HCT116 (cell line): ENCODE data around the gene SLC8A1. TPM values are rescaled to one million over a fixed set of nuclear protein-coding genes. Genes with fewer than 3 reads are reported as not detected.

ENCODE experiments used
- ATAC-seq: fragments of 200-7000 bp; cut with Tn5 transposase; 2 replicates; pipeline ENCODE4 v1.9.1; 2020; ENCODE audit warnings: mild to moderate bottlenecking, moderate library complexity
- BruUV-seq: library from RNA; stranded (reverse); fragments of 400-500 nt; replicated peaks from 2 replicates; lab custom pipeline; 2021; lab: Mats Ljungman, UMichigan
- CTCF ChIA-PET: fragments of 300-600 bp; sonication (Branson Sonifier 250); formaldehyde crosslinking; loops from one replicate; lab custom pipeline; 2021; ENCODE audit warnings: antibody characterized with exemption; lab: Charles Lee
- POLR2A ChIA-PET: fragments of 300-600, 350-600 bp; sonication (Branson Sonifier 250); formaldehyde crosslinking; loops from one replicate; lab custom pipeline; 2021; ENCODE audit warnings: antibody characterized with exemption; lab: Charles Lee
- RAD21 ChIA-PET, 2 experiments: fragments of 300-600 bp; sonication (Branson Sonifier 250); formaldehyde crosslinking; loops; one replicate each; lab custom pipeline; 2023; ENCODE audit warnings: low total read pairs in 2 of 2; ENCODE audit not compliant: uncharacterized antibody in 2 of 2, unreplicated experiment in 2 of 2, low non-redundant PET in 1 of 2; lab: Charles Lee
- DNase-seq: peaks from one replicate; pipeline ENCODE4 v3.0.0-alpha.2; 2010; ENCODE audit warnings: low read depth, low spot score
- H2AFZ ChIP-seq: fragments of 200-600 bp; shearing (Covaris generic), sonication (generic); 2 replicates; pipeline ENCODE4 v1.6.1; 2017; ENCODE audit warnings: low read depth, mixed run types, mixed read lengths, antibody characterized with exemption, low read length; ENCODE audit not compliant: poor library complexity, severe bottlenecking
- H3K27ac ChIP-seq: 2 replicates; pipeline ENCODE4 v1.5.1; 2012; ENCODE audit warnings: low read depth, low read length
- H3K27me3 ChIP-seq: fragments of 200-600 bp; sonication (generic); 2 replicates; pipeline ENCODE4 v1.6.1; 2016; ENCODE audit warnings: mixed run types, low read length, mixed read lengths; ENCODE audit not compliant: insufficient read depth
- H3K36me3 ChIP-seq, 2 experiments: fragments of 200-500 bp in 1 of 2; fragments of 200-600 bp in 1 of 2; sonication (Bioruptor generic) in 1 of 2; sonication (generic) in 1 of 2; 2 replicates each; pipeline versions ENCODE4 v1.5.1 to v1.6.1; 2014 to 2016; ENCODE audit warnings: low read length in 2 of 2, inconsistent platforms in 1 of 2, mixed read lengths in 1 of 2, mixed run types in 1 of 2; ENCODE audit not compliant: insufficient read depth in 2 of 2, control insufficient read depth in 1 of 2
- H3K4me1 ChIP-seq, 2 experiments: fragments of 200-600 bp in 1 of 2; sonication (generic) in 1 of 2; 2 replicates each; pipeline versions ENCODE4 v1.5.1 to v1.6.1; 2012 to 2017; ENCODE audit warnings: low read length in 2 of 2, inconsistent platforms in 1 of 2, mild to moderate bottlenecking in 1 of 2, mixed read lengths in 1 of 2, mixed run types in 1 of 2, moderate library complexity in 1 of 2; ENCODE audit not compliant: insufficient read depth in 2 of 2, control insufficient read depth in 1 of 2
- H3K4me2 ChIP-seq: fragments of 200-600 bp; sonication (generic); 2 replicates; pipeline ENCODE4 v1.6.1; 2017; ENCODE audit warnings: mixed run types, low read length, mixed read lengths
- H3K4me3 ChIP-seq, 2 experiments: fragments of 200-600 bp in 1 of 2; sonication (generic) in 1 of 2; replicated peaks in 1 of 2; 2 replicates each; pipeline ENCODE4 v1.5.1; 2011 to 2016; ENCODE audit warnings: low read length in 2 of 2, control low read depth in 1 of 2, low read depth in 1 of 2, mild to moderate bottlenecking in 1 of 2, mixed read lengths in 1 of 2, mixed run types in 1 of 2
- H3K79me2 ChIP-seq: fragments of 200-600 bp; sonication (generic); 2 replicates; pipeline ENCODE4 v1.6.1; 2017; ENCODE audit warnings: mild to moderate bottlenecking, mixed run types, low read length, moderate library complexity, mixed read lengths; ENCODE audit not compliant: insufficient read depth
- H3K9ac ChIP-seq: fragments of 200-600 bp; sonication (generic); 2 replicates; pipeline ENCODE4 v1.6.1; 2016; ENCODE audit warnings: low read length, mixed read lengths
- H3K9me2 ChIP-seq: fragments of 200-600 bp; sonication (generic), shearing (Covaris generic); 2 replicates; pipeline ENCODE4 v1.6.1; 2017; ENCODE audit warnings: mixed run types, mild to moderate bottlenecking, moderate library complexity; ENCODE audit not compliant: insufficient read depth
- H3K9me3 ChIP-seq, 2 experiments: fragments of 200-500 bp in 1 of 2; fragments of 200-600 bp in 1 of 2; sonication (Bioruptor generic) in 1 of 2; sonication (generic) in 1 of 2; 2 replicates each; pipeline ENCODE4 v1.6.1; 2014 to 2017; ENCODE audit warnings: low read length in 2 of 2, mixed read lengths in 2 of 2, inconsistent platforms in 1 of 2, low read depth in 1 of 2, mild to moderate bottlenecking in 1 of 2, mixed run types in 1 of 2, moderate library complexity in 1 of 2; ENCODE audit not compliant: control insufficient read depth in 1 of 2, insufficient read depth in 1 of 2
- H4K20me1 ChIP-seq: fragments of 200-600 bp; sonication (generic), shearing (Covaris generic); 2 replicates; pipeline ENCODE4 v1.6.1; 2017; ENCODE audit warnings: mixed run types, mild to moderate bottlenecking, moderate library complexity; ENCODE audit not compliant: insufficient read depth
- ATF3 ChIP-seq: IDR thresholded peaks from 2 replicates; pipeline ENCODE4 v1.6.1; 2012
- CBX3 ChIP-seq: IDR thresholded peaks from 2 replicates; pipeline ENCODE4 v1.6.1; 2012; ENCODE audit warnings: low read depth
- CEBPB ChIP-seq: IDR thresholded peaks from 2 replicates; pipeline ENCODE4 v1.6.1; 2012; ENCODE audit warnings: low read depth
- EGR1 ChIP-seq: IDR thresholded peaks from 2 replicates; pipeline ENCODE4 v1.6.1; 2012; ENCODE audit warnings: low read depth
- ELF1 ChIP-seq: IDR thresholded peaks from 2 replicates; pipeline ENCODE4 v1.6.1; 2012; ENCODE audit warnings: low read depth, borderline replicate concordance
- EZH2 ChIP-seq: fragments of 200-600 bp; sonication (generic); IDR thresholded peaks from 2 replicates; pipeline ENCODE4 v1.6.1; 2017; ENCODE audit warnings: antibody characterized with exemption, mixed run types
- EZH2phosphoT487 ChIP-seq: fragments of 200-600 bp; IDR thresholded peaks from 2 replicates; pipeline ENCODE4 v1.6.1; 2018; ENCODE audit warnings: antibody characterized with exemption, borderline replicate concordance
- FOSL1 ChIP-seq: IDR thresholded peaks from 2 replicates; pipeline ENCODE4 v1.6.1; 2012; ENCODE audit warnings: low read depth
- JUND ChIP-seq: IDR thresholded peaks from 2 replicates; pipeline ENCODE4 v1.6.1; 2012
- POLR2A ChIP-seq: IDR thresholded peaks from 2 replicates; pipeline ENCODE4 v1.7.0; 2011; ENCODE audit warnings: borderline replicate concordance; ENCODE audit not compliant: insufficient read depth, insufficient read length; ENCODE audit errors: extremely low read depth
- RAD21 ChIP-seq: IDR thresholded peaks from 2 replicates; pipeline ENCODE4 v1.6.1; 2012; ENCODE audit warnings: low read depth, mild to moderate bottlenecking
- SIN3A ChIP-seq: IDR thresholded peaks from 2 replicates; pipeline ENCODE4 v1.6.1; 2012; ENCODE audit warnings: low read depth
- SP1 ChIP-seq: IDR thresholded peaks from 2 replicates; pipeline ENCODE4 v1.6.1; 2012; ENCODE audit warnings: low read depth
- SRF ChIP-seq: IDR thresholded peaks from 2 replicates; pipeline ENCODE4 v1.6.1; 2012; ENCODE audit warnings: low read depth
- TCF7L2 ChIP-seq: IDR thresholded peaks from 2 replicates; pipeline ENCODE4 v1.7.0; 2011; ENCODE audit warnings: borderline replicate concordance, inconsistent platforms; ENCODE audit not compliant: insufficient read depth, insufficient read length; ENCODE audit errors: extremely low read depth
- YY1 ChIP-seq: IDR thresholded peaks from 2 replicates; pipeline ENCODE4 v1.6.1; 2011; ENCODE audit warnings: low read length, low read depth, moderate library complexity, mild to moderate bottlenecking; ENCODE audit not compliant: insufficient replicate concordance; ENCODE audit errors: extremely low read depth
- ZNF274 ChIP-seq: fragments of 200-500 bp; sonication (Bioruptor generic); IDR thresholded peaks from 2 replicates; pipeline ENCODE4 v1.6.1; 2014; ENCODE audit warnings: mild to moderate bottlenecking, low read depth, low read length, inconsistent platforms
- intact Hi-C: fragments of 100-400 bp; cut with micrococcal nuclease; formaldehyde crosslinking; loops from 2 replicates; pipeline ENCODE4 v1.10.0; 2022
- total RNA-seq: library from RNA; stranded (reverse); gene quantifications from one replicate; pipeline ENCODE4 v1.2.1, GENCODE V29; 2021; ENCODE audit not compliant: unreplicated experiment
- TF ChIP-seq, protein P1 (sequence below): IDR thresholded peaks from 2 replicates; pipeline ENCODE4 v1.6.1; 2011; ENCODE audit warnings: mild to moderate bottlenecking, low read length, moderate library complexity; ENCODE audit not compliant: insufficient replicate concordance; ENCODE audit errors: extremely low read depth
- TF ChIP-seq, protein P2 (sequence below): IDR thresholded peaks from 2 replicates; pipeline ENCODE4 v1.6.1; 2012
- TF ChIP-seq, protein P3 (sequence below), 3 experiments: fragments of 200-600 bp in 1 of 3; sonication (generic) in 1 of 3; IDR thresholded peaks in 2 of 3; conservative IDR thresholded peaks in 1 of 3; 2 replicates each; pipeline ENCODE4 v1.5.1; 2012 to 2017; ENCODE audit warnings: low read depth in 2 of 3, low read length in 2 of 3, antibody characterized with exemption in 1 of 3, borderline replicate concordance in 1 of 3, control low read depth in 1 of 3, mild to moderate bottlenecking in 1 of 3, mixed read lengths in 1 of 3, mixed run types in 1 of 3, moderate library complexity in 1 of 3; ENCODE audit not compliant: insufficient read depth in 1 of 3

SLC8A1 gene
- total RNA-seq, 1 experiment from 2014 or later, result 0.07 TPM

GRCh38 chr2:40283111-40283909 is 168.6 kb downstream of the SLC8A1 start:
- Histone ChIP-seq H3K27me3 (peaks cover 50% of the 10 kb centered on the region), H3K36me3 (no peaks in the 10 kb centered on the region), H2AFZ (no peak overlapping the region), H3K9ac (no peak overlapping the region), H3K9me3 (no peaks in the 10 kb centered on the region), H3K4me3 (no peak overlapping the region), H3K79me2 (no peaks in the 10 kb centered on the region), H3K4me2 (no peak overlapping the region), H3K27ac (no peak overlapping the region), H3K9me2 (no peaks in the 10 kb centered on the region), H3K4me1 (no peaks in the 10 kb centered on the region), H4K20me1 (no peaks in the 10 kb centered on the region)
- TF ChIP-seq ZNF274 (no peak), TCF7L2 (no peak), FOSL1 (no peak), CBX3 (no peak), SP1 (no peak), SRF (no peak), ELF1 (no peak), EZH2phosphoT487 (no peak), YY1 (no peak), CEBPB (no peak), EZH2 (no peak), EGR1 (no peak), RAD21 (no peak), ATF3 (no peak), SIN3A (no peak), JUND (no peak), POLR2A (no peak)
- TF ChIP-seq, protein P1, sequence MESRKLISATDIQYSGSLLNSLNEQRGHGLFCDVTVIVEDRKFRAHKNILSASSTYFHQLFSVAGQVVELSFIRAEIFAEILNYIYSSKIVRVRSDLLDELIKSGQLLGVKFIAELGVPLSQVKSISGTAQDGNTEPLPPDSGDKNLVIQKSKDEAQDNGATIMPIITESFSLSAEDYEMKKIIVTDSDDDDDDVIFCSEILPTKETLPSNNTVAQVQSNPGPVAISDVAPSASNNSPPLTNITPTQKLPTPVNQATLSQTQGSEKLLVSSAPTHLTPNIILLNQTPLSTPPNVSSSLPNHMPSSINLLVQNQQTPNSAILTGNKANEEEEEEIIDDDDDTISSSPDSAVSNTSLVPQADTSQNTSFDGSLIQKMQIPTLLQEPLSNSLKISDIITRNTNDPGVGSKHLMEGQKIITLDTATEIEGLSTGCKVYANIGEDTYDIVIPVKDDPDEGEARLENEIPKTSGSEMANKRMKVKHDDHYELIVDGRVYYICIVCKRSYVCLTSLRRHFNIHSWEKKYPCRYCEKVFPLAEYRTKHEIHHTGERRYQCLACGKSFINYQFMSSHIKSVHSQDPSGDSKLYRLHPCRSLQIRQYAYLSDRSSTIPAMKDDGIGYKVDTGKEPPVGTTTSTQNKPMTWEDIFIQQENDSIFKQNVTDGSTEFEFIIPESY, result no peak
- TF ChIP-seq, protein P2, sequence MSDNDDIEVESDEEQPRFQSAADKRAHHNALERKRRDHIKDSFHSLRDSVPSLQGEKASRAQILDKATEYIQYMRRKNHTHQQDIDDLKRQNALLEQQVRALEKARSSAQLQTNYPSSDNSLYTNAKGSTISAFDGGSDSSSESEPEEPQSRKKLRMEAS, result no peak
- TF ChIP-seq, protein P3, sequence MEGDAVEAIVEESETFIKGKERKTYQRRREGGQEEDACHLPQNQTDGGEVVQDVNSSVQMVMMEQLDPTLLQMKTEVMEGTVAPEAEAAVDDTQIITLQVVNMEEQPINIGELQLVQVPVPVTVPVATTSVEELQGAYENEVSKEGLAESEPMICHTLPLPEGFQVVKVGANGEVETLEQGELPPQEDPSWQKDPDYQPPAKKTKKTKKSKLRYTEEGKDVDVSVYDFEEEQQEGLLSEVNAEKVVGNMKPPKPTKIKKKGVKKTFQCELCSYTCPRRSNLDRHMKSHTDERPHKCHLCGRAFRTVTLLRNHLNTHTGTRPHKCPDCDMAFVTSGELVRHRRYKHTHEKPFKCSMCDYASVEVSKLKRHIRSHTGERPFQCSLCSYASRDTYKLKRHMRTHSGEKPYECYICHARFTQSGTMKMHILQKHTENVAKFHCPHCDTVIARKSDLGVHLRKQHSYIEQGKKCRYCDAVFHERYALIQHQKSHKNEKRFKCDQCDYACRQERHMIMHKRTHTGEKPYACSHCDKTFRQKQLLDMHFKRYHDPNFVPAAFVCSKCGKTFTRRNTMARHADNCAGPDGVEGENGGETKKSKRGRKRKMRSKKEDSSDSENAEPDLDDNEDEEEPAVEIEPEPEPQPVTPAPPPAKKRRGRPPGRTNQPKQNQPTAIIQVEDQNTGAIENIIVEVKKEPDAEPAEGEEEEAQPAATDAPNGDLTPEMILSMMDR (IDR thresholded peaks at IDR 0.05 in 2 of 3, conservative IDR thresholded peaks at IDR 0.05 in 1 of 3; ENCODE audit: borderline replicate concordance in 1 of 3, insufficient read depth in 1 of 3, low read depth in 2 of 3, low read length in 2 of 3), result no peak
- ChIA-PET RAD21 (no interaction called here), POLR2A (no interaction called here), CTCF (no interaction called here)
- intact Hi-C loops, result no loop called here
- ATAC-seq, result no peak
- BruUV-seq, result no TSS peak
- no peak for DNase-seq
